EH (cell line): ENCODE data around the gene F12.
"Not testable (repeated sequence)": the region's sequence is repeated elsewhere in the genome, so short reads cannot be mapped to it uniquely, and the experiment has no call there.

ENCODE experiments used
- DNase-seq: peaks from one replicate; pipeline ENCODE4 v3.0.0-alpha.2; 2015; ENCODE audit warnings: low read depth

The F12 gene

DNA sequence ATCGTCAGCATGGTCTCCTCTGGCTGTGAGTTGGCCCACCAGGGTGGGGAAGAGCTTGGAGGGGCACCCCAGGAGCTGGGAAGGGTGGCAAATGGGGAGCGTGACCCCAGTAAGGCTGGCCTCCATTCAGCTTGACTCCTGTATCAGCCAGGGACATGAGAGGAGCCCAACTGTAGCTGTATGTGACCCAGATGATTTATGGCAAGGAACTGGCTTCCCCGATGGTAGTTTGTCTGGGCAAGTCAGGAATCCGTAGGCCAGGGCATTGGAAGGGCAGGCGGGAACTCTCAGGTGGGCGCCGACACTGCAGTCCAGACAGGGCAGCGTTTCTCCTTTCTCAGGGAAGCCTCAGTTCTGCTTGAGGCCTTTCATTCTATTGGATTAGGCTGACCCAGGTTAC, 22.8 kb downstream of the F12 start:
- DNase-seq, result no peak

DNA sequence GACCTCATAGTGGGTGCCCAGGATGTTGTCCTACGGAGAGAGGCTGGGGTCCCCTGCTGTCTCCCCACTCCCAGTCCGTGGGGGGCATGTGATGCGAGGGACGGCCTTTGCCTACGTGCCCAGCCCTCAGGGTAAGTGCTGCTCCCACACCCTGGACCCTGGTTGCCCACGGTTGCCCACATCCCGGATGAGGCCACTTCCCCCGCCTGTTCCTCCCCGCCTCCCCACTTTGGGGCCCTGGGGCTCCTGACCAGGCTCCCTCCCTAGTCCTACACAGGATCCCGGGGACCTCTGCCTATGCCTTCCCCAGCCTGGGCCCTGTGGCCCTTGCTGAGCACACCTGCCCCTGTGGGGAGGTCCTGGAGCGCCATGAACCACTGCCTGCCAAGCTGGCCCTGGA, 23.6 kb downstream of the F12 start:
- no peak for DNase-seq

DNA sequence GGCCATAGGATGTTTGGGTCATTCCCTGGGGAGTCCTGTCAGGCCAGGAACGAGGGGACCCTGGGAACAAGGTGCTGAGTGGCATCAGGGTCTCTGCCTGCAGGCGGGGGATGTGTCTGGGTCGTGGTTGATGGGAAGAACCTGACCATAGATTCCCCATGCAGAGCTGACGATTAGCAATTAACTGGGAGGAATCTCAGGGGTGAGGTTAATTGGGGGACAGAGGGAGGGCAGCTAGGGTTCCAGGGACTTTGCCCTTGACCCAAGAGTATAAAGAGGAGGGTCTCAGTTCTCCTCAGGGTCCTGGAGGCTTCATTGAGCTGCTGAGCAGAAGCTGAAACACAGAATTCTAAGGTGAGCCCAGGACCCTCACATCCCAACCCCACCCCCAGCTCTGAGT, 25.2 kb downstream of the F12 start, which contains the start of gene SLC34A1:
Gene SLC34A1, plus strand, starts transcription at position 301 of the 400 bp plus-strand sequence. CDS start 1,308 bp downstream, outside the sequence.
- DNase-seq, result no peak

DNA sequence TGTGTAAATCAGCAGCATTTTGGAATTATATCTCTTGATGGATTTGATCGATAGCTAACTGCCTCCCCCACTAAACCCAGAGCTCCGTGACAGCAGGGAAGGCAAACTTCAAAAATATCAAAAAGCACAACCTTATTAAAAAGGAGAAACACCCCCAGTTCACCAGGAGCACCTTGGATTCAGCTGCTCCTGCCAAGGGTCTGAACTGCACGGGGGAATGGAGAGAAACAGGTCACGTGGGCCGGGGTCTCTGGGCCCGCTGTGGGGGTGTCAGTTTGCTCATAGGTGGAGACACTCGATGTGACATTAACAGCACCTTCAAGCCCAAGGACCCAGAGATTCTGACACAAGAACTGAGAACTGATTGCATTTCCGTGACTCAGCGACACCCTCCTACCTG, 26.2 kb downstream of the F12 start:
- no peak for DNase-seq

DNA sequence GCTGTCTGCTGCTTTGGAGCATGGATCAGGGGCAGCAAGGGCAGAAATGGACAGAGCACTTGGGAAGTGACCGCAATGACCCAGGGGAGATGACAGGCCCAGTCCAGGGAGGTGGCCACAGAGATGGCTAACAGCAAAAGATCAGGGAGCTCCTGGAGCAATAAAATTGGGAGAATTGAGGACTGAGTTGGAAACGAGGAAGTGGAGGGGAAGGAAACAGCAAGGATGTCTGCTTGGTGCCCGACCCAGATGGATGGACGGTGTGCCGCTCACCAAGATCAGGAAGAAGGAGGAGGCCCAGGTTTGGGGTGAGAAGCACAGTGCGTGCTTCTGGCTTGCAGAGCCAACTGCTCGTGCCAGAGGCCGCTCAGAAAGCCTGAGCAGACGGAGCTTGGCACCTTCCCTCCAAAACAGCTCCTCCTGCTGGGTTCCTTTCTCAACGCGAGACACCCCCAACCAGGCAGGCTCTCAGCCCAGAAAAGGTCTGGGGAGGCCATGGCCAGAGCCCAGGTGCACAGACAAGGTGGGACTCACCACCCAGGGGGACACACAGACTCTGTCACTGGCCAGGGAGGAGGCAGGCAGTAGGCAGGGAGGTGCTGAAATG, 26.8 kb downstream of the F12 start:
- DNase-seq, result peak; percentile 24

DNA sequence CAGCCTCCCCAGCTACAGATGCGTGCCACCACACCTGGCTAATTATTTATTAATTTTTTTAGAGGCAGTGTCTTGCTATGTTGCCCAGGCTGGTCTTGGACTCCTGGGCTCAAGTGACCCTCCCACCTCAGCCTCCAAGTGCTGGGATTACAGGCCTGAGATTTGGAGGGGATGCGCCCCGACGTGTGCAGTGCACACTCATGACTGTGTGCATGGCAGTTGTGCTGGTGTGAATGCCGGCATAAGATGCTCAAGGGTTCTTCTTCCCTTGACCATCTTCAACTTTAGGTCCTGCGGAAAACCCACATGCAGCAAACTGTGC, 28.6 kb downstream of the F12 start:
- DNase-seq, result no peak

DNA sequence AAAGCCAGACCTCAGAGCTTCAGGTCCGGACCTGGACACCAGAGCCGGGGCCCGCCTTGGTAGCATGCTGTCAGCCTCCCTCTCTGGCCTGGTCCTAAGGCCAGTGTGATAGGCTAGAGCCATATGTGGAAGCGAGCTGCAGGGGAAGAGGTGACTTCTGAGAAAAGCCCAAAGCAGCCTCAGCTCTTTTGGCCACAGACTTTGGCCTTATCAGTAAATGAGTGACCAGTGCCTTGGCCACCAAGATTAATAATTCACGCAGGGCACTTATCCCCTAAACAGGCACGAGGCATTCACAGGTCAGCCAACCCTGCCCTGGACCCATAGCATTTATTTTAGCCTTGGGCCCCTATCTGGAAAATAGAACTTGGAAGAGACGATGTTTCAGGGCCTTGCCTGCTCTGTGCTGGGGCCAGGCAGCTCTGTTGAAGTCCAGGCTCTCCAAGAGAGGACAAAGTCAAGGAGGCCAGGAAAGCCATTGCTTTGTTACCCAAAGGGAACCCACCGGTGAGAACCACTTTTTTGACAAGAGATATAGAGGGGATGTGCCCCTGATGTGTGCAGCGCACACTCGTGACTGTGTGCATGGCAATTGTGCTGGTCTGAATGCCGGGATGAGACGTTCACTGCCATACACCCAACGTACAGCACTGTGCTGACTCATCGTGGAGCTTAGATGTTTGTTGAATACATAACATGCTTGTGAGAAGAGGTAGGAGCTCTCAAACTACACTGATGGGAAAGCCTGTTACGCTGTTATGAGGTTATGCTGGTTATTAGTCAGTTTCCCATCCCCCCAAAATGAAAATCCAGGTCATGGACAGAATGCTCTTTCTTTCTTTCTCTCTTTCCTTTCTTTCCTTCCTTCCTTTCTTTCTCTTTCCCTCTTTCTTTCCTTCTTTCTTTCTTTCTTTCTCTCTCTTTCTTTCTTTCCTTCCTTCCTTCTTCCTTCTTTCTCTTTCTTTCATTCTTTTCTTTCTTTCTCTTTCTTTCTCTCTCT, 30.2 kb downstream of the F12 start:
- peak; percentile 82 for DNase-seq

DNA sequence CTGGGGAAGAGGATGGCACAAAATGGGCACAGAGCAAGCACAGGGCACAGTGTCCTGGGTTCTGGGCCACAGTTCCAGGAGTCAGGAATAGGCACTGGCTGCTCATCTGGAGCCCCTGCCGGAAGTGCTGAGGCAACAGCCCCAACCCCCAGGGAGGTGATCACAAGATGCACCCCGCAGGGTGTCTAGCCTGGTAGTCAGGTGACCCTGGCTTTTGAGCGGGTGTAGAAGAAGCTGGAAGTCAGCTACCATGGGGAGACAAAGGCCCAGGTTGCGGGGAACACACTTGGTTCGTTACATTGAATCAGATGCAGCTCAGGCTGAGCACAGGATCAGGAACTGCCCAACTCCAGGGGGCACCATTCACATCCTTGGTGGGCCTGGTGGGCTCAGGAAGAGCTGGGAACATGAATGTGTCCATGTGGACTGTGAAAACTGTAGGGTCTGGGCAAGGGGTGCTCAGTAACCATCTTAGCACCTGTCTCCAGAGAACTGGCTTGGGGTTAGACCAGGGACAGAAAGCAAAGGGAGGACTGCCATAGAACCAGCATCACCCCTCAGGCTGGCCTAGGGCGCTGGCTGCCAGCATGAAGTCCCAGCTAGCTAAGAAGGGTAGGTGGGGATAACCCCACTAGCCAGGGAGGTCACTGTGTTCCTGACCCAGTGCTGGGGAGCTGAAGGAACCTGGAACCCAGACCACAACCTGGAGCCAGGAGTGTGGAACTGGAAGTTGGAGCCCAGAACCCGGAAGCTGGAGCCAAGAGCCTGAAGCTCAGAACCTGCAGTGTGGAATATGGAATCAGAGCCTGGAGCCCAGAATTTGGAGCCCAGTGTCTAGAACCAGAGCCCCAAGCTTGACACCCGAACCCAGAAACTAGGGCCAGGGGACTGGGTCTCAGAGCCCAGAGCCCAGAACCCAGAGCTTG, 31.2 kb downstream of the F12 start:
- no peak for DNase-seq

DNA sequence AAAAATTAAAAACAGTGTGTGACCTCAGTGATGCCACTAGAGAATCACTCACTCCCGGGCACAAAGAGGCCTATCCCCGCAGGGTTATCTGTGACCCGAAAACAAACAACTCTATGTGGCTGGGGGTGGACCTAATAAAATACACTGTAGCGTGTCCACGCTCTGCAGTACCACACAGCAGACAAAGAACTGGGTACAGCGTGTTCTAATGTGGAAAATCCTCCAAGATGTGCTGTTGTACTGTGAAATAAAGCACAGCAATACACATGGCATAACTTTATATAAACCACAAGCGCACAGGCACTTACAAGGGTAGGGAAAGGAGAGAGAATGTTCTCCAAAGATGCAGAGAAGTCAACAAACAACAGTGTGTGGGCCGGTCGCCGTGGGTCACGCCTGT, 33.3 kb downstream of the F12 start:
- no peak for DNase-seq

DNA sequence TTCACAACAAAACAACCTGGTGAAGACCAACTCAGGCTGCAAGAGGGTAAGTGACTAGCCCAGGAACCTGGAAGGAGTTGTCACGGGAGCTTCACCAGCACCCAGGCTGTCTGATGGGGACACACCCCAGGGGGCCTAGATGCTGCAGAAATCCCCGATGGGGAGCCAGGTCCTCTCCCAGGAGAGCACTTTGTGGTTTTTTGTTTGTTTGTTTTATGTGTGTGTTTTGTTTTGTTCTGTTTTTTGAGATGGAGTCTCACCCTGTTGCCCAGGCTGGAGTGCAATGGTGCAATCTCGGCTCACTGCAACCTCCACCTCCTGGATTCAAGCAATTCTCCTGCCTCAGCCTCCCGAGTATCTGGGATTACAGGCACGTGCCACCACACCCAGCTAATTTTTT, 33.8 kb downstream of the F12 start:
- not testable (repeated sequence) for DNase-seq

DNA sequence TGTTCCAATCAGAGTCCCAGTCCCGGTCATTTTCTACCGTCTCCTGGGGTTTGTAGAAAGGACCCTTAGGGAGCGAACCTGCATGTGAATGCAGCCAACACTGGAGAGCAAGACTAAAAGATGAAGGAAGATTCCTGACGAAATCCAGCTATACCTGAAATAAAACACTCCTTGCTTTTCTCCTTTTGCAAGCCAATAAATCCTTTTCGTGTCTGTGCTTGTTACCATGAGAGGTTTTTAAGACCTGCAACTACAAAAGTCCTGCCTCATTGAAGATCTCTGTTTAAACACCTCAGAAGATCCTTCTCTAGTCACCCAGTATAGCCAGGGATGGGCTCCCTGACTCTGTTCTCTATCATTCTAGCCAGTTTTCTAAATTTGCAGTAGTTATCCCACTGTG, 35.2 kb downstream of the F12 start:
- DNase-seq, result no peak

DNA sequence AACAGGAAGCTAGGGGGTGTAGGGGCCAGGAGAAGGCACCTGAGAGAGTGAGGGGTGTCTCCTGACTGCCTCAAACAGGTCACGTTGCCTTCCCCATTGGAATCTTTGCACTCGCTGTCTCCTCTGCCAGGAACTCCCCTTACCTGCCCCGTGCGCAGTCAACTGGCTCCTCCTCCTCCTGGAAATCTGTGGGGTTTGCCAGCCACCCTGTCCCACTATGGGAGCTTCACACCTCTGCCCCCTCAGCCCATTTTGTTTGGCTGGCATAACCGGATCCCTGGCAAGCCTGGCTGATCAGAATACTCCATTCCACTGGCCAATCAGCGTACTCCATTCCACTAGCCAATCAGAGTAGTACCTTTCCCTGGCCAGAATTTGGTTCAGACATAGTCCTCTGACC, 35.6 kb downstream of the F12 start:
- DNase-seq, result no peak

DNA sequence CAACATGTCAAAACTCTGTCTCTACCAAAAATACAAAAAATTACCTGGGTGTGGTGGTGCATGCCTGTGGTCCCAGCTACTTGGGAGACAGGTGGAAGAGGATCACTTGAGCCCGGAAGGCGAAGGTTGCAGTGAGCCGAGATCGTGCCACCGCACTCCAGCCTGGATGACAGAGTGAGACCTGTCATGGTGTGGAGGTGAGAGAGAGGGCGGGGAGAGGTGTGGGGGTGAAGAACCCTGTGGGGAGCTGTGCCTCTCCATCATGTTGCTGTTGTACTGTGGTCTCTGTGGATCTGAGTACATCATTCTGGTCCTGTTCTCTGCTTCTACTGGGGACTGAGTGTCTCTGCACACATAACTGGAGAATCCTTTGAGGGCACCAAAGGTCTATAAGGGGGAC, 36.5 kb downstream of the F12 start:
- DNase-seq, result no peak

DNA sequence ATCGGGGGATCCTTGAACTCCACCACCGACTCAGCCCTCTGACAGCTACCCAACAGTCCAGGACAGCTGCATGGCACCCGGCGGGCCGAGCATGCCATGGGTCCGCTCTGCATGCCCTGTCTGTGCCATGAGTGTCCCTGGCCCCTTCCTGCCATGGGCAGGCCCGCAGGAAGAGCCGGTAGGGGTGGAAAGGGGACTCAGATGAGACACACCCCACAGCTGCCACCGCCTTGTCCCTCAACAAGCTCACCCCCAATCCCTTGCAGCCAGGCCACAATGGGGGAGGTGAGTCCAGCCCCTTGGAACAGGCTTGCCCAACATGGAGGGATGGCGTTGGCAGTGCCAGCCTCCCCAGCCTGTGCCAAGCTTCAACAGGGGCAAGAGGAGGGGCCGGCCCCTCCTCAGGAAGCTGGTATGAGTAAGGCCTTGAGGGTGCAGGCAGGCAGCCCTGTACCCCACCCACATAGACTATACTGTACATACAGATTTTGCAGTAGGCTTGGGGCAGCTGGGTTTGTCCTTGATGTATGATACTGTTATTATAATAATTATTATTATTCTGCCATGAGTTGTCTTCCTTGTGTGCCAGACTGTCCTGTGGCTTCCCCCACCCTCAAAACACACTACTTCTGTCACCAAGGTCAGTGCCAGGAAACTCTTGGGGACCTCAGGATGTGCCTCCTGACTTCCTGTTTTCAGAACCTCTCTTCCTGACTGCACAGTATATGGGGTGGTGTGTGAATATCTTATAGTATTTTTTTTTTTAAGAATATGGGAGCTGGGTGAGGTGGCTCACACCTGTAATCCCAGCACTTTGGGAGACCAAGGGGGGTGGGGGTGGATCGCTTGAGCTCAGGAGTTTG, 37.1 kb downstream of the F12 start:
- DNase-seq, result no peak

DNA sequence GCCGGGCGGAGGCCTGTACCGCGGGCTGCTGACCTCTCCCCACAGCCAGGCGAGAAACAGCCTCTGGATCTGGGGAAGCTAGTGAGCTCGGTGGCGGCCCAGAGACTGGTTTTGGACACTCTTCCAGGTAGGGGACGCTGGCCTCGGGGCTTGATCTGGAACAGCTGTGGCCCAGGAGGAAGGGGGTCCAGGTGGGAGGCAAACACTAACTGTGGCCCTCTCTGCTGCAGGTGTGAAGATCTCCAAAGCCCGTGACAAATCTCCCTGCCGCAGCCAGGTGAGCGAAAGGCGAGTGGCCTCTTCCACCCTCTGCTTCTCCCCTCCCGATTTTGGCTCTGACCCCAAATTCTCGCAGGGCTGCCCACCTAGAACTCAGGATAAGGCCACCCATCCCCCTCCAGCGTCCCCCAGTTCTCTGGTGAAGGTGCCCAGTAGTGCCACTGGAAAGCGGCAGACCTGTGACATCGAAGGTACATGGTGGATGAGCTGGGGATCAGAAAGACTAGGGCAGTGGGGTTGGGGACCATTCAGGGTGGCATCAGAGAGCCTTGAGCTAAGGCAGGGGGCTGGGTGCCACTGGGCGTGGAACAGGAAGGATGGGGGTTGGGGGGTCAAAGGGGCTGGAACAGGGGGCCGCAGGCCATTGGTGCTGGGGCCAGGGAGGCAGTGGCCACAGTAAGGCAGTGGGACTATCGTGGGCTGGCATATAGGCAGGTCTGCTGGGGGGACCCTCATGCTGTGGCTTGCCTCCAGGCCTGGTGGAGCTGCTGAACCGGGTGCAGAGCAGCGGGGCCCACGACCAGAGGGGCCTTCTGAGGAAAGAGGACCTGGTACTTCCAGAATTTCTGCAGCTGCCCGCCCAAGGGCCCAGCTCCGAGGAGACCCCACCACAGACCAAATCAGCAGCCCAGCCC, 38.0 kb downstream of the F12 start:
- no peak for DNase-seq

DNA sequence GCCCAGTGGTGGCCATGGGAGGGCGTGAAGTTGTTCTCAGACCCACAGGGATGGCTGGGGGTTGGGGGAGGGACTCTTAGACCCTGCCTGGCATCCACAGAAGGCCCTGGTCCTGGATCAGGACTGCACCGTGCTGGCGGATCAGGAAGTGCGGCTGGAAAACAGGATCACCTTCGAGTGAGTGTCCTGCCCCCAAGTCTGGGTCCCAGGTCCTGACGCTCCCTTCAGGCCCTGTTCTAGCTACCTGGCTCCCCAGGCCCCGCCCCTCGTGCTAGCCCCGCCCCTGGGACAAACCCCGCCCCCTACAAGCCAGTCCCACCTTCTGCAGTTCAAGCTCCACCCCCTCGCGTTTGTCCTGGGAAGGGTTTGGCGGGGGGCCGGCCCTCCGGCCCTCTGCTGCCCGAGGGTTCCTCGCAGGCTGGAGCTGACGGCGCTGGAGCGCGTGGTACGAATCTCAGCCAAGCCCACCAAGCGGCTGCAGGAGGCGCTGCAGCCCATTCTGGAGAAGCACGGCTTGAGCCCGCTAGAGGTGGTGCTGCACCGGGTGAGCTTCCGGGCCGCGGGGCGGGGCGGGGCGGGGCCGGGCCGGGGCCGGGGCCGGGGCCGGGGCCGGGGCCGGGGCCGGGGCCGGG, 38.8 kb downstream of the F12 start:
- peak; percentile 86 for DNase-seq

DNA sequence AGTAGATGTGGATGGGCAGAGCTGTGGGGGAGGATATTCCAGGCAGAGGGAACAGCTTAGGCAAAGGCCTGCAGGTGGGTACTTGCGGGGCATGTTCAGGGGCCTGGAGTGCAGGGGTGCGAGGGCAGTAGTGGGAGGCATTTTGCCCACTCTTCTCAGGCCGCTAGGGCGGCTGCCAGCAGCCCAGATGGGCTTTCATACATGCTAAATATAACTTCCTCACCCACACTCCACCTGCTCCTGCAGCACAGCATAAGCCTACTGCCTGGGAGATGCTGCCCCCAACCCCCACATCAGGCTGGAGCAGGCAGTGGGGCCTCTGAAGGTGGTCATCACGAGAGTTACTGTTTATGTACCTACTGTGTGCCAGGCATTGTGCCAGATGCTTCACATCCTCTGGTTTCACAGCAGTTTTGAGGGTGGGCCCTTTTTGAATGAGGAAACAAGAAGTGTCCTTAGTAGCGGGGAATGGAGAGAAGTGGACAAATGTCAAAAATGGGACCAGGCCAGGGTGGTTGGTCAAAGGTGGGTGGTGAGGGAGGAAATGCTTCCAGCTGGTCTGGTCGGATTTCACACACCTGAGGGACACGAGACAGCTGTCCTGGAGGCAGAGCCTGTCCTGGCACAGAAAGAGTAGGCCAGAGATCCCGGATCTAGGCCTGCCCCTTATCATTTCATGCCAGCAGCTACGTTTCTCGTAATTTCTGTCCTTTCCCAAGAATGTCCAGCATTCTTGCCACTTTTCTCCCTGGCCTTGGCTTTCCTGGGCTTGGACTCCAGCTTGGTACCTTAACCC, 39.5 kb downstream of the F12 start:
- no peak for DNase-seq

DNA sequence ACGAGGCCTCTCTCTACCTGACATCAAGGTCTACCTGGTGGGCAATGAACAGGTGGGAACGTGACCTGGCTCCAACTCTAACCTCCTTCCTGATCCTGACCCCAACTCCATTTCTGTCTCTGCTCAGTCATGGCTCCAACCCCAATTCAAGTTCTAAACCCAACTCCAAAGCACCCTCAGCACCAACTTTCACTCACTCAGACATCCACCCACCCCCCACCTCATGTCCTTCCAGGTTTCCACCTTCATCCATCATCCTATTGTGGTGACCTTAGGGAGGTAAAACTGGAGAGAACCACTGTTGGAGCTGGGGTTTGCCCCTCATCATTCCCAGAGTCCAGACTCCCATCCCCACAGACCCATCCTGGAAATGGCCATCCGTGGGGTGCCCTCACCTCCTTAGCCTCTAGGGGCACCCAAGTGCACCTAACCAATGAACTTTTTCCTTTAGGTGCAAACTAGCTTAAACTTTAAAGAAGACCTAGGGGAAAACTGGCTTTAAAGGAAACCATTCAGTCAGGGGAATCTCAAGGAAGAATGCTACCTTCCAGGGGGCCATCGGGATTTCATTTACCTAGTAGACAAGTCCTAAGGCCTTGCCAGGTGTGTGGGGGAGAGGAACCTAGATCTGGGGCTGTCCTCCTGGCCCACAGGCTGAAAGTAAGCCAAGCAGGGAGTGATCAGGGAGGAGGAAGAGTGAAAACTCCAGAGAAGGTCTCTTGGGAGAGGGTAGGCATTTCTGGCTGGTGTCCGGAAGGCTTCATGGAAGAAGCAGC, 40.3 kb downstream of the F12 start:
- peak; percentile 46 for DNase-seq
